GM18505 (cell line): ENCODE measurements around the gene TIMM22.
"Not testable (repeated sequence)": the region's sequence is repeated elsewhere in the genome, so short reads cannot be mapped to it uniquely, and the experiment has no call there.

ENCODE experiments used
- ATAC-seq: cut with Tn5 transposase; IDR thresholded peaks from one replicate; pipeline ENCODE4 v1.9.1; 2021; ENCODE audit not compliant: unreplicated experiment
- POLR2A ChIP-seq: IDR thresholded peaks from 4 replicates; pipeline ENCODE4 v1.6.1; 2011; ENCODE audit warnings: borderline replicate concordance; ENCODE audit not compliant: insufficient read depth, insufficient read length; ENCODE audit errors: extremely low read depth

The TIMM22 gene

DNA sequence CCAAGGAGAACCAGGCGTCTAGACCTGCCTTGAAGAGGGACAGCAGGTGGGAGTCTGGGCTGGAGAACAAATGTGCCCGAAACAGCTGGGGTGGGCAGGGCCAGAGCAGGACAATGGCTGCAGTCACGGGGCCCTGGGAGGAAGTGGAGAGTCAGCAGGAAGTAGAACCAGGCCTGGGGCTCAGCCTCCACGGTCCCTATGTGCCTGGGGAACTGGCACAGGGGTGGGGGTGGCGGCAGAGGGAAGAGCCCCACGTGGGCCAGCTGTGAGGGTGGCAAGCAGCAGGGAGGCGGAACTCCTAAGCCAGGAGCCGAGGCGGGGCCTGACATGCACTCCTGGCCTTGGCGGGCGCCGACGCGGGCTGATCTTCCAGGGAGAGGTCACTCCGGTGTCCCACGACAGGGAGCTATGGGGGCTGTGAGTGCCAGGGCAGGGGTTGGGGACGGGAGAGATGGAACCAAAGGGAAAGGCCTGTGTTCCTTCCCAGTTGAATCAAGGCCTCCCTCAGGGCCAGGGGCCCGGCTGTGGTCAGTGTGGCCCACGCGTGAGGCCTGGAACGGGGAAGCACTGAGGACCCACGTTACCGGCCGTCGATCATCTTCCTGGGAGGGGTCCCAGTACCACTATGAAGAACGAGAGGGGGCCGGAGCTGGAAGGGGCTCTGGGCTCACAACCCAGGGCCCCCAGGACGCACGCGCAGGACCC lies 42.7 kb downstream of the TIMM22 start:
- ATAC-seq: no peak
- no peak for TF ChIP-seq POLR2A

DNA sequence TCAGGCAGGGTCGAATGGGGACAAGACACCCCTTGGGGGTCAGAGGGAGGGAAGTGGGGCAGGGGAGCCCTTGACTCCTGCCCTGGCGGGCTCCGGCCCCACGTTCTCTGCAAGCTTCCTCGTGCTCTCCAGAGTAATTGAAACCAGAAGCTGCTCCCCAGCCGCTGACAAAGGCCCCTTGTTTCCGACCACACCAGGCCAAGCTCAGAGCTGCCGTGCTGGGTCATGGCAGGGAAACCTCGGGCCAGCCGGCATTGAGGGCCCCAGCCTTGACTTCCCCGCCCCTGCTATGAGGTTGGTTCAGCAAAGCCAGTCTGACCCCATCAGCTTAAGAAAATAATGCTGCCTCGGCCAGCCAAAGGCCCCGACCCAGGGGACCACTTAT lies 43.3 kb downstream of the TIMM22 start:
- TF ChIP-seq POLR2A: no peak
- no peak for ATAC-seq

DNA sequence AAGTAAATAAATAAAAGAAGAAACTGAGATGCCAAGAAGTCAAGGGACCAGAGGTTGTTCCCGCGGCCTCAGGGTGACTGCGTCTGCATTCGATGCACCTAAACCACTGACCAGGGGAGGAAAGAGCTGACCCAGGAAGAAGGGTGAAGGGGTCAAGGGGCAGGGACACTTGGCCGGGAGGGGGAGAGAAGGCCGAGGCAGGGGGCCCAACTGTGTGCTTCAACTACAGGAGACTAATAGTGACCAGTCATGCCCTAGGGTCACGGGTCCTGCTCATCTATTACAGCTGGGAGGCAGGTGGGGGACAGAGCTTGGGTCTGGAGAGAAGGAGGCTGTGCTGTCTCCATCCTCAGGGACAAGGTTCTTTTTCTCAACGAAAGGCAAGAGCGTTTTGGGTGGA lies 44.8 kb downstream of the TIMM22 start:
- no peak for ATAC-seq
- no peak for TF ChIP-seq POLR2A

DNA sequence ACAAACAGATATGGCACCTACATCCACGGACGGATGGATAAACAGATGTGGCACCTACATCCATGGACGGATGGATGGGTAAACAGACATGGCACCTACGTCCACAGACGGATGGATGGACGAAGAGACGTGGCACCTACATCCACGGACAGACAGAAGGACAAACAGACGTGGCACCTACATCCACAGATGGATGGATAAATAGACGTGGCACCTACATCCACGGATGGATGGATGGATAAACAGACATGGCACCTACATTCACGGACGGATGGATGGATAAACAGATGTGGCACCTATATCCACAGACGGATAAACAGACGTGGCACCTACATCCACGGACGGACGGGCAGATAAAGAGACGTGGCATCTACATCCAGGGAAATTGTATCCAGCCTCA lies 45.6 kb downstream of the TIMM22 start:
- ATAC-seq: no peak
- no peak for TF ChIP-seq POLR2A

DNA sequence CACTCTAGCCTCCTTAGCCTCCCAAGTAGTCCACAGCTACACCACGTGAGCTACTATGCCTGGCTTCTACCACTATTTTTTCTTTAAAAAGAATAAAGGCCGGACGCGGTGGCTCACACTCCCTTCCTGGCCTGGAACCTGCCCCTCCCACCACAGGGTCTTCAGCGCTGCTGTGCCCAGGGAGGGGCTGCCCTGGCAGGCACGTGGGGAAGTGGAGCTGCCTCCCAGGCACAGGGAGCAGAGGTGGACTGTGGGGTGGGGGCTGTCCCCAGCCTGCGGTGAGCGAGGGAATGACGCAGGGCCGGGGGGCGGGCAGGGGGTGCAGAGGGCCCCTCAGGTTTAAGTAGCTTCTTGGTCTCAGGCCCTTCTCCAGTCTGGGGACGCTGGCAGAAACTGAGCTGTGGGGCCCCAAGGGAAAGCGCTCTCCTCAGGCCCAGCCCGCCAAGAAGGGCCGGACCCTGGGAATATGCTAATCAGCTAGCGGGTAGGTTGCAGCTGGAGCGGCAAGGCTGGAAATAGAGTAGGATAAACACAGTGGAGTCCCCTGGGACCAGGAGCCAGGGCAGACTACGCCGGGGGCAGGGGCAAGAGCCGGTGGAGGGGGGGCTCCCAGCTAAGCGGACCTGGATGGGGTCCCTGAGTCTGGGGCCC lies 46.8 kb downstream of the TIMM22 start:
- TF ChIP-seq POLR2A: no peak
- ATAC-seq: no peak

DNA sequence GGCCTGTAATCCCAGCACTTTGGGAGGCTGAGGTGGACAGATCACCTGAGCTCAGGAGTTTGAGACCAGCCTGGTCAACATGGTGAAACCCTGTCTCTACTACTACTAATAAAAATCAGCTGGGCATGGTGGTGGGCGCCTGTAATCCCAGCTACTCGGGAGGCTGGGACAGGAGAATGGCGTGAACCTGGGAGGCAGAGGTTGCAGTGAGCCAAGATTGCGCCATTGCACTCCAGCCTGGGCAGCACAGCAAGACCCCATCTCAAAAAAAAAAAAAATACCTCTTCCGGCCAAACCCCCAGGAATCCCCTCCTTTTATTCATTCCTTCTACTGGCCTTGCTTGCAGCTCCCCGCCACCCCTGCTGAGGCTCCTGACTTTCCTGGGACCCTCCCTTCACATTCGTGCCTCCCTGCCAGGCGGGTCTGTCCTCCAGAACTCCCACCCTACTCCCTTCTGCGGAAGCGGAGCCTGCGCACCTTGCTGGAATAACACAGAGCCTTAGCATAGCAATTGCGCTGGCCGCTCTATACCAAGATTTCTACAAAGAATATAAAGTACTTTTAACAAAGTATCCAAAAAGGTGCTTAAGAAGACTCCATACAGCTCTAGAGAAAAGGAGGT lies 47.6 kb downstream of the TIMM22 start:
- ATAC-seq: not testable (repeated sequence)

DNA sequence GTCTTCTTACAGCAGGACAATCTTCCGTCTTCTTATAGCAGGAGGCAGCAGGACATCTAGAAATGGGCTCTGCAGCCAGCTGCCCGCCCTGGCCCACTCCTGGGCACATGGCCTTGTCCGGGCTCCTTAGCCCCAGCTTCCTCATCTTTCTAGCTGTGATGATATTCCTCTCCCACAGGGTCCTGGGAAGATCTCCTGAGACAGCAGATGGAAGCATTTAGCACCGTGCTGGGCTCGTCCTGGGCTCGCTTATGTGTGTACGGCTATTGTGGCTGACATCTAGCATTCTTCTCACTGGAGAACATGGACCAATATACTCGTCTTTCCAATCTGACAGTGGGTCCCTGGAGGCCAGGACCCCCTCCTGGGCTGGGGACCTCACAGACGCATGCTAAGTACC lies 48.5 kb downstream of the TIMM22 start:
- ATAC-seq: no peak
- no peak for TF ChIP-seq POLR2A

DNA sequence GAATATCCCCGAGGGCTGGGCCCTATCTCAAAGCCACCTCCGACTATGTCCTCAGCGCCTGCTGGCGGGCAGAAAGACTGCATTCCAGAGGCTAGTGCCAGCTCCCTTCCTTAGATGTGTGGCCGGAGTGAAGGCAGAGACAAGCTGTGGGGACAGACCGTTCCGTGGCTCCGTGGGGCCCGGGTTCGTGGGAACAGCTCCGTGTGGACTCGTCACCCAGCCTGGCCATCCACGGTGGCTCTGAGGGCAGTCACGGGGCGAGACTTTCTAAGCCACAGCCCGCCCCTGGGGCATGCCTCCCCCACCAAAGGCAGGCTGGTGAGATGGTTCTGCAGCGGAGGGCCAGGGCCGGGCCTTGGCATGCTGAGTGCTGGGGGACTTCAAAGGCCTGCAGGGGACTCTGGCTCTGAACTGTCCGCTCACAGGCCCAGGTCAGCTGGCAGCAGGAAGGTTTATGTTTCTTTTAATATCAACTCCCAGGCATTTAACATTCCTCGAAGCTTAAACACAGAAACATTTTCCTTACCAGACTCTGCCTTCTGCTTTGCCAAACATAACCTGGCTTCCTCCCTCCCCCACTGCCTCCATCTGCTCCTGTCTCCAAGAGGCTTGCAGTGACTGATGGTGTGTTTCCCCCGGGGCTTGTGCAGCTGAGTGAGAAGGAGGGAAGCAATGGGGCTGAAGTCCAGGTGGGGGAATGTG lies 50.4 kb downstream of the TIMM22 start:
- no peak for ATAC-seq
- TF ChIP-seq POLR2A: no peak

DNA sequence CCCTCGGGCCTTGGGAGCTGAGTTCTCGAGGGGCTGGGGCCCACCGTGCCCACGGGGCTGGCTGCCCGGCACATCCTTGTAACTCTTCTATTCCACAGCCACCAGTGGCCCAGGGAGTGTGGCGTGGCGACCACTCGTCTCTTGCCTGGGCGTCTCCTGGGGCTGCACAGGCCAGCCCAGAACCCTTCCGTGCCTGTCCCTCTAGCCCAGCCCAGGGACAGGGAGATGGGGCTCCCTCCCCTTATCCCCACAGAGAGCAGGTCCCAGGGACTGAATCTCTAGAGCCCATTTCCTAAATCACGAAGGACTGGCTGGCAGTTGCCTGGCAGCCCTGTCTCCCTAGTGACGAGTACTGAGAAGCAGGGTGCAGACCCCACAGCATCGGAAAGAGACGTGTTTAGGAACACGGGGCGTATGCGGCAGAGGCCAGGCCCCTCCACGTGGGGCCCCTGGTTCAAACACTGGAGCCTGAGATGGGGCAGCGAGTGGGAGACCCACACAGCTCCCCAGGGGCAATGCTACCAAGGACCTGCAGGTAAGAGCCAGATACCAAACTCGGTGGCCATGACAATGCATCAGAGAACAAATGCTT lies 51.0 kb downstream of the TIMM22 start:
- no peak for ATAC-seq
- TF ChIP-seq POLR2A: no peak

DNA sequence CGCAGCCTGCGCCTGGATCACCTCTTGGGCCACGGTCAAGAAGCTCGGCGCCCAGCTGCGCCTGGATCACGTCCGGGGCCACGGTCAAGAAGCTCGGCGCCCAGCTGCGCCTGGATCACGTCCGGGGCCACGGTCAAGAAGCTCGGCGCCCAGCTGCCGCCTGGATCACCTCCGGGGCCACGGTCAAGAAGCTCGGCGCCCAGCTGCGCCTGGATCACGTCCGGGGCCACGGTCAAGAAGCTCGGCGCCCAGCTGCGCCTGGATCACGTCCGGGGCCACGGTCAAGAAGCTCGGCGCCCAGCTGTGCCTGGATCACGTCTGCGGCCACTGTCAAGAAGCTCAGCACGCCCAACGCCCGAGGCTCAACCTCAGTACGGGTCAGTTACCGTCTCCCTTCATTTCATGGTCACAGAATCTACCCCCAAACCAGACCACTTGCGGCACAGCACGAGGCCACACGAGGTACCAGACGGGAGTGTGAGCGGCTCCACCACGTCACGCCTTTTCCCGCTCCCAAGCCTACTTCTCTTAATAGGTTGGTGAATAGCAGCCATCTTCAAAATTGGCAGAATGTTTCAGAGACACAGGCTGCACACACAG lies 51.7 kb downstream of the TIMM22 start:
- ATAC-seq: not testable (repeated sequence)

DNA sequence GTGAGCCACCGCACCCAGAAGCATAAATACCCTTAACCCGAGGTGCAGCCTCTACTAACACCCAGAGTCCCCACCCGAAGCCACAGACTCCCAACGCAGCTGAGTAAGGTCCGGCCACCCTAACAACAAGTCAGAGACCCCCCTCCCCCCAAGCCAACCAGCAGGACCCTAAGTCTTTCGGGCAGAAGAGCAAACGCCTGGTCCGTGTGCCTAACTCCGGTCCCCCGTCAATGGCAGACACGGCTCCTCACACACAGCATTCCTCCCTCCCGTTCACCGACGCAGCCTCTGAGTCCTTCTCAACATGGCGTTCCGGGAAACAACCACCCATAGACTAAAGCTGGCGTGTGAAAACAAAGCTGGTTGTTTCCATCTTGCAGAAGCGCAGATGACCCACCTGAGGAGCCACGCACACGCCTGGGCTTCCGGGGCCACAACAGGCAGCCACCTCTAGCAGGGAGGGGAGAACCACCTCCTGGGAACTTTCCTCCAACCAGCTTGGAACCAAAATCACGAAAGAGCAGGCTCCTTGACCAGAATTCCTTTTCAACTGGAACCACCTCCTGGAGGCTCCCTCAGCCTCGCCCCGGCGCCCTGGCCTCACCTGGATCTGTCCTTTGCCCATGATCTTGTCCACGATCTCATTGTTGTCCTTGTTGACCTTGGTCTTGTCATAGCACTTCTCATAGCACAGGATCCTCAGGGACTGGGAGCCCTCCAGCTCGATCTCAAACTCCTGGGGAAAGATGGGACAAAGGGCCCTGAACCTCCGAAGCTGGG lies 52.7 kb downstream of the TIMM22 start:
- no peak for ATAC-seq
- TF ChIP-seq POLR2A: no peak

DNA sequence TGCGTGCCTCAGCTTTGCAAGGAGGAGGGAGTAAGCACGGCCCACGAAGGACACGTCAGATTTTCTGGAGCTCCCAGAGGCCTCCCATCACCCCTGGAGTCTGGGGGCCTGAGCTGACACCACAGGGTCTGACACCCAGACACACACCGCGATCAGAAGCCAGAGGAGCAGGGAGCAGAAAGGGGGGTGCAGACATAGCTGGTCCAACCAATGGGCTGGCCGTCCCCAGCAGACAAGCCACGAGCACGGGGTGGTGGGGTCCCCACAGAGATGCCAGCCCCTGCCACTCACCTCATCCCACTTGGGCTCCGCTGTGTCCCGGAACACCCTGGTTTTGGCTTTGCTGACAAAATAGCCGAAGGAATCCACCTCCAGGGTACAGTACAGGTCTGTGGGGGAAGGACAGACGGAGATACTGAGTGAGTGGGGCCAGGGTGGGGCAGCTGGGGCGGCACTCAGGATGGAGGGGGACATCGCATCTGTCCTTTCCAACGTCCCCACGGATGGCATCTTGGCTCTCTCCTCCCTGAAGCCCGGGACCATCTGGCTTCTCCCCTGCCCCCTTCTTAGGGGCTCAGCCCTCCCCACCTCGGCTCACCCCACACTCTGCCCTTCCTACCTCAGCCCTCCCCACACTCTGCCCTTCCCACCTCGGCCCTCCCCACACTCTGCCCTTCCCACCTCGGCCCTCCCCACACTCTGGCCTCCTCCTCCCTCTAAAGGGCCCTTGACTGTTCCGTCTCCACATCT lies 53.5 kb downstream of the TIMM22 start:
- TF ChIP-seq POLR2A: no peak
- no peak for ATAC-seq
